Ishikawa (cell line): ENCODE data around the gene LCN15.

Experiments used
- RAD21 ChIP-seq: IDR thresholded peaks from 2 replicates; pipeline ENCODE4 v1.6.1; 2012; ENCODE audit warnings: low read depth
- TAF1 ChIP-seq: IDR thresholded peaks from 2 replicates; pipeline ENCODE4 v1.6.1; 2012; ENCODE audit warnings: low read depth, mild to moderate bottlenecking
- TEAD4 ChIP-seq: IDR thresholded peaks from 2 replicates; pipeline ENCODE4 v1.6.1; 2012
- TF ChIP-seq, protein P1 (sequence below): IDR thresholded peaks from 2 replicates; pipeline ENCODE4 v1.6.1; 2012

DNA sequence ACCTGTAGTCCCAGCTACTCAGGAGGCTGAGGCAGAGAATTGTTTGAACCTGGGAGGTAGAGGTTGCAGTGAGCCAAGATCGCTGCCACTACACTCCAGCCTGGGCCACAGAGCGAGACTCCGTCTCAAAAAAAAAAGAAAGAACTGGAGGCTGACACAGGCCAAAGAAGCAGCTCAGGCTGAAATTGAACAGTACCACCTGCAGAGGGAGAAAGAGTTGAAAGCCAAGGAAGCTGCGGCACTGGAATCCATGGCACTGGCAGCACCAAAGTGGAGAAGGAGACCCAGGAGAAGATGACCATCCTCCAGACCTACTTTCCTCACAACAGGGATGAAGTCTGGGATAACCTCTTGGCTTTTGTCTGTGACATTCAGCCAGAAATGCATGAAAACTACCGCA is 15.5 kb upstream of the LCN15 start:
- TF ChIP-seq RAD21 (no peak), TAF1 (no peak), TEAD4 (no peak)
- TF ChIP-seq, protein P1, sequence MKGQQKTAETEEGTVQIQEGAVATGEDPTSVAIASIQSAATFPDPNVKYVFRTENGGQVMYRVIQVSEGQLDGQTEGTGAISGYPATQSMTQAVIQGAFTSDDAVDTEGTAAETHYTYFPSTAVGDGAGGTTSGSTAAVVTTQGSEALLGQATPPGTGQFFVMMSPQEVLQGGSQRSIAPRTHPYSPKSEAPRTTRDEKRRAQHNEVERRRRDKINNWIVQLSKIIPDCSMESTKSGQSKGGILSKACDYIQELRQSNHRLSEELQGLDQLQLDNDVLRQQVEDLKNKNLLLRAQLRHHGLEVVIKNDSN: no peak
